Activated T-cell treated with anti-CD3 and anti-CD28 coated beads for 1 hour (primary cell): ENCODE results near the gene GSN.
A peak's percentile ranks its signal among the peaks of the same experiment; 100 is the strongest.

Experiments used
- DNase-seq: peaks from one replicate; pipeline ENCODE4 v3.0.0-alpha.2; 2020; ENCODE audit warnings: low read depth

The GSN gene

DNA sequence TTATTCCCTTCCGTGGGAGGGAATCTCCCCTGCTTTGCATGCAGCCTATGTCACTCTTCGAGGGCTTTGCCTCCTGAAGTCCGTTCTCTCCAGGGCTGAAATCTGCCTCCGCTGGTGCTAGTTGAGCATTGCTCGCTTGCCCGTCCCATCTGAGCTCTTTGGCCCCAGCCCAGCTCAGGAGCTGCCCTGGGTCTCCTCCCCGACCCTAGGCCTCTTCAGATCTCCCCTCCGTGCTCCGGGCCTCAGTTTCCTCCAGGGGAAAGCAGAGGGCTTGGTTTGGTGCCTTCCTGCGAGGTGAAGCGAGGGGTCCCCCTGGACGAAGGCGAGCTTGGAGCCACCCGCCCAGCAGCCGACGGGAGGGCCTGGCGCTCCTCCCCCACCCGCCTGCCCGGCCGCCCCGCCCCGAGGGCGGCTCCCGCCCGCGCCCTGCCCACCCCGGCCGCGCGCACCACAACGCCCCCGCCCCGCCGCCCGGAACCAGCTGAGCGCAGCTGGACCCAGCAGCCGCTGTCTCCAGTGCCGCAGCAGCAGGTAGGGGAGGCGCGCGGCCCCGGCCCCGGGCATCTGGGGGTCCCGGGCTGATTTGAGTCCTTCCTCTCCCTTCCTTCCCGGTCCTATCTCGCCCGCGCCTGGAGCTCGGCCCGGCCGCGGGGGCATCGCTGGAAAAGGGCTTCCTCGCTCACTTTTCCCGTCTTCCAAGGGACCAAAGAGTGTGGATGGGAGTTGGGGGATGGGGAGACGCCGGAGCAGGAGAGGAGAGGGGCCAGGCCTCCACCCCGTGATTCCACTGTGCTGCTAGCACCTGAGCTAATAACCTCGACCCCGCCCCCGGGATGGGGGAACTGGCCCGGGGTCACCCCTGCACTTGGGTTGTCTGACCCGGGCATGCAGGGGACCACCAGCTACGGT is at the start of gene GSN:
Gene GSN, plus strand, starts transcription at position 474 of the 909 bp plus-strand sequence. CDS start 33,810 bp downstream, outside the sequence.
- DNase-seq, result peak; percentile 32

DNA sequence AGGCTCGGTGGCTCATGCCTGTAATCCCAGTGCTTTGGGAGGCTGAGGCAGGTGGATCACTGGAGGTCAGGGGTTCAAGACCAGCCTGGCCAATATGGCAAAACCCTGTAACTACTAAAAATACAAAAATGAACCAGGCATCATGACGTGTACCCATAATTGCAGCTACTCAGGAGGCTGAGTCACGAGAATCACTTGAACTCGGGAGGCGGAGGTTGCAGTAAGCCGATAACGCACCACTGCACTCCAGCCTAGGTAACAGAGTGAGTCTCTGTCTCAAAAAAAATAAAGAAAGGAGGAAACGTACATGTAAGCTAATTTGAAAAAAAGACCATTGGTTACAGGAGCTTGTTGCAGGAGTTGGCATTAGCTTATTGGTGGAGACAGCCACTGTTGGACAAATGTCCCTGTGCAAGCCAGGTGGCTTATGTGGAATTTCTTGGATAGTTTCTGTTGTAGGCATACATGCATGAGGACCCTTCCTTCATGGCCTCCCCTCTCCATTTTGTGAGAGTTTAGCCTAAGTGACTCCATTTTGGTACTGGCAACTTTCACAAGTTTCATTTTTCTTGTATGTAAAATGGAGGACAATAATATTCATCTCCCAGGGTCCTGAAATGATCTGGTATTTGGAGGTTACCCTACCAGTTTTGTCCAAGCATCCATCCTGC is 49.5 kb upstream of the GSN start:
- no peak for DNase-seq

DNA sequence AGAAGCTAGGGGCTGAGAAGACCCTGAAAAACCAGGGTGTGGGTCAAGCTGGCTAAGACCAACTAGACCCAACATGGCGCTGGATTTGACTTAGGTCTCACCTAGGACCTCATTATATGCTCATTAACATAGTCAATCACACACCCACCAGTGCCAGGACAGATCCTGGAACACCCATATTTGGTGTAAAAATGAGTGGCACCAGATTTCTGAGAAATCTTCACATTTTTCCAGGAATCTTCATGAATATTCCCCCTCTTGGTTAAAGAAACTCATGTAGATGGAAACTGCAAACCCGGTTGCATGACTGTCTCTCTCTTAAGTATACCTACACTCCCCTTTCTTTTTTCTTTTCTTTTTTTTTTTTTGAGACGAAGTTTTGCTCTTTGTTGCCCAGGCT is 48.4 kb upstream of the GSN start:
- DNase-seq, result no peak

DNA sequence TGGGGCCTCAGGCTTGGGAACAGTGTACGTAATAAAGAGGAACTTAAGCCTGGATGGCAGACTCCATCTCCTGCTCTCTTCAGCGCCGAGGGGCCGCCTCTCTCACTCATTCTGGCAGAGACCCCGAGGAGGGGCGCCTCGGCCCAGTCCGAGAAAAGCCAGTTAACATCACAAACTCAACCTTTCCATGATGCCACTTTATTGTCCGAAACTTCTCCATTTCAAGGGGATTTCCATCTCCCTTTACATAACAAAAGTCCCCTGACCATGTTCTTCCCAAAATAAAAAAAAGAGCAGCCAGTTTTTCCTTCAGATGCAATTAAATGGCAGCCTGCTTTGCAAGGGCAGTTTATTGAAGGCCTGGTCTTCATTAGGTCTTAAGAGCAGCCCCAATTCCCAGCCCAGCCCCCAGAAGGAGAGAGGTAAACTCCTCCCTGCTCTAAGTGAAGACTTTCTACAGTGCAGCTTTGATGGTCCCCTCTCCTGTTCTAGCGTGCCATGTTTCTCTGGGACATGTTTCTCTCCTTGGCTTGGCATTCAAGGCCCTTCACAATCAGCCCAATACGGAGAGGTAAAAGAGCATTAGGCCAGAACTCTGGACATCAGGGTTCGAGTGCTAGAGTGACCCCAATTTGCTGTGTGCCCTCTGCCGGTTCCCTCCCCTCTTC is 46.8 kb upstream of the GSN start:
- no peak for DNase-seq

DNA sequence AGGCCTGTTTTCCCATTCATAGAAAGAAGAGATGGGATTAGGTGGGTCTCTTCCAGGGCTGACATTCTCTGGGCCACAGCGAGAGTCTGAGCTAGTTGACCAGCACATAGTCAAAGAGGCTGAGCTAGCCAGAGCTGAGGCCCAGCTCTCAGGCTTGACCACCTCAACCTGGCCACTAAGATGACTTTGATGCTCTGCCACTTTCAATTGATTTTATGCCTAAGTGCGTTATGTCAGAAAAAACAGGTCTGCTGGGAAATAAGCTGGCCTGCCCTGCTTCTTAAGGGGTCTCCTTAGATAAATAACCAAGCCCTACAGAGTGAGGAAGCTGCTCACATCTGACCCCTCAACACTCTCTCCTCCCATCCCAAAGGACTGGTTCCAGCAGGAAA is 46.3 kb upstream of the GSN start:
- no peak for DNase-seq

DNA sequence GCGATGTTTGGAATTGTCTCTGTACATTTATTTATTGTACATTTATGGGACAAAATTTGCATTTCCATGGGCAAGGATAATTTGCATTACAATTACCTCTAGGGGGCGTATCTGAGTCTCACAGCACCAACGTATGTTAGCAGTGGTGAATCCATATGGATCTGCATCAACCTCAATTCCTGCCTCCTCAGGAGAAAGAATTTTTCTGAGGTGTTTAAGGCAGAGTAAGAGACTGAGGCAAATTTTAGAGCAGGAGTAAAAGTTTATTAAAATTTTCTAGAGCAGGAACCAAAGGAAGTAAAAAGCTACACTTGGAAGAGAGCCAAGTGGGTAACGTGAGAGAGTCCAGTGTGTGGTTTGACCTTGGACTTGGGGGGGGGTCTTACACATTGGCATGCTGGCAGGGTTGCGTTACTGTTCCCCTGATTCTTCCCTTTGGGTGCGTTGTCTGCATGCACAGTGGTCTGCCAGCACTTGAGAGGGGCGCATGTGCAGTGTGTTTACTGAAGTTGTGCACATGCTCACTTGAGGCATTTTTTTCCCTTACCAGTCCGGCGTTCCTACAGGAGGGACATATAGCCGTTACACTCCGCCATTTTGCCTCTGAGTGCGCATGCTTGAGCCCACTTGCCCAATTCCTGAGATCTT is 45.3 kb upstream of the GSN start:
- DNase-seq, result no peak

DNA sequence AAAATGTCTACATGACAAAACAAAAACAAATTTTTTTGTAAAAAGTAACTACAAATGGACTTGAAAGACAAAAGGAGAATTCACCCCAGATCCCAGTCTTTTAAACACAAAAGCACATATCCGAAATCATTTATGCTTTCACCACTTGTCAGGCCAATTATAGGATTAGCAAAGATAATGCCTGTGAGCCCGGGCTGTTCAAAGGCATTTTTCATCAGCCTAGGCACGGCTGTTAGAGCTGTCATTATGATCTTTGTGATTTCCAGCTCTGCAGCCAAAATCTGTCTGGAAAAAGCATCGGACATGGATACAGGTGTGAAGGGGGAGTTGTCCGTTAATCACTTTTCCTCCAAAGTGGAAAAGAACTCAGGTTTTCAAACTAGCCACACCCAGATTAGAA is 42.7 kb upstream of the GSN start:
- DNase-seq, result no peak

DNA sequence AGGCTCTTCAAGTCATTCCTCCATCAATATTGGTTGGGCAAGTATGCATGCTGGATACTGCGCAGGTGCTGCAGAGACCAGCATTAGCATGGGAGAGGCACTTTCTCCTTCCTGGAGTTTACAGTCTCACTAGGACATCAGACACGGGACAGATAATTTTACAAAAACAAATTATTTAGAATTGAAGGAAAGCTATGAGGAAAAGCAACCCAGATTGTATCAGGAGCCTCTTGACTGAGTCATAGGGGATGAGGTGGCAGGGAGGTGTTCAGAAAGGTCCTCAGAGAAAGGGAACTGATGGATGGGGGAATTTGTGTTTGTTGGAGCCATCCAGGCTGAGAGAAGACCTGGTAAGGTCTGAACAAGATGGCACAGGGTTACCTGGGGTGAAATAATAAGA is 41.8 kb upstream of the GSN start:
- no peak for DNase-seq

DNA sequence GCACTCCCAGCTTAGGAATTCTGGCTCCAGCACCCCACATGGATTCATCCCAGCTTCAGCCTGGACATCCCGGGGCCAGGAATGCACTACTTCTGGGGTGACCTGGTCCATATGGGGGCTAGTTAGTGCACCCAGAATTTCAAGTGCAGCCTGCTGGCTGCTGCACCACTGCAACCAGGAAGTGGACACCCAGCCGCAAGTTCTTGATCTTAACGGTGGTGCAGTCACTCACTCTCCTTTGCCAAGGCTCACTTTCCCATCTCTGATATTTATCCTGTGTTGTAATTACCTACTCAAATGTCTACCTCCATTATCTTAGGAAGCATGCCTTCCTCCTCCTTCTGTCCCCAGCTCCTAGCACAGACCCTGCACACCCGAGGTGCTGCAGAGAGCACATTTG is 40.1 kb upstream of the GSN start:
- no peak for DNase-seq

DNA sequence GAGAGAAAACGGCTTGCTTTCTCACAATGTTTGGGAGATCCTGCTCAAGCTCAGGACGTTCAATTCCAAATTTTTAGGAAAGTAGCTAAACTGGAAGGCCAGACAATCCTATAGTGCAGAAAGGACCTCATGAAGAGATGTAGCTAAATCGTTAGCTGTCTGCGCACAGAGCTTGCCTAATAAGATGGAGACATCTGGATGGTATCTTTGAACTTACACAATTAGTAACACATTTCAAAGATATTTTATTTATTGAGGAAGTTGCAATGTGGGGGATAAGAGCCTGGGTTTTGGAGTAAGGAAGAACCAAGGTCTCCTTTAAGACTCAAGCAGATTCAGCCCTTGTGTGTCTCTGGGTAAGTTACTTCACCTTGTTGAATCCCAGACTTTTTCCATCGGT is 37.7 kb upstream of the GSN start:
- DNase-seq, result no peak

DNA sequence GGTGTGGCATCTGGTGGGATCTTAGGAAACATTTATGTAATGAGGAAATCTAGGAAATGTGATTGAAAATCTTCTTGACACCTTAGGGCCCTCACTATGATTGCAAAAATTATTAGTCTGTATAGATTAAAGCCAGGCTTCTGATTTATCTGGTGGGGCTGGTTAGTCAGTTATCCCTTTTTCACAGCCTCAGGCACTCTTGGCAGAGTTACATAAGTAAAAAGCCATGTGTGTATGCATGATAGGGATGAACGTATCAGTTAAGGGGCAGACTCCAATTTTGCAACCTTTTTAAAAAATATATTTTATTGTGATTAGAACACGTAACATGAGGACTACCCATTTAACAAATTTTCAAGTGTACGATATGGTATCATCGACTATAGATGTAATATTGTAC is 35.7 kb upstream of the GSN start:
- DNase-seq, result no peak

DNA sequence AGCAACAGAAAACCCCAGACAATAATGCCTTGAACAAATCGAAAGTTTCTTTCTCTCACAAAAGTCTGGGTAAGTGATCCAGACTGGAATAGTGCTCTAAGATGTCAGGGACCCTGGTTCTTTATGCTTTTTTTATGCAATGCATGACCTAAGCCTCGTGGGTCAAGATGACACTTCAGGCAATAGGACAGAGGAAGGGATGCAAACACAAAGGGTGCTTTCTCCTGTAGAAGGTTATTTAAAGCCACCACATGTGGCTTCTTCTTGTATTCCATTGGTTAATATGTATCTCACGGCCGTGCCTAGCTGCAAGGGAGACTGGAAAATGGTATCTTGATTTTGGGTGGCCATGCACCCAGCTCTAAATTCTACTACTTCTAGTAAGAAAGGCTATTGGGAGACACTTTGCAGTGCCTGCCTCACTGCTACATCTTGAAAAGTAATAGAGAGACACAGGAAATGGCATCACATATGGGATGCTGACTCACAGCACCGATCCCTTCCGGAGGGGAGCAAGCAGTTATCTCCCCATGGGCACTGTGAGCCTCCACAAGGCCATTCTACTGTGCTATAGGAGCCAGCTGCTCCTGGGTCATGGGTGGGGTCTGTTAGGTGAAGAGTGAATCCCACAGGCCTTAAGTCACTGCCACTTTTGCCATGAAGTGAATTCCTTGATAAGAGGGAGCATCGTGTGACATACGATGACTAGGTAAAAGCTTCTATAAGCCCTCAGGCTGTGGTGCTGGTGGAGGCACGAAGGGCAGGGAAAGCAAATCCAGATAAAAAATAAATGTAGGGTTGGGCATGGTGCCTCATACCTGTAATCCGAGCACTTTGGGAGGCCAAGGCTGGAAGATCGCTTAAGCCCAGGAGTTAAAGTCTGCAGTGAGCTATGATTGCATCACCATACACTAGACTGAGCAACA is 33.8 kb upstream of the GSN start:
- DNase-seq, result no peak

DNA sequence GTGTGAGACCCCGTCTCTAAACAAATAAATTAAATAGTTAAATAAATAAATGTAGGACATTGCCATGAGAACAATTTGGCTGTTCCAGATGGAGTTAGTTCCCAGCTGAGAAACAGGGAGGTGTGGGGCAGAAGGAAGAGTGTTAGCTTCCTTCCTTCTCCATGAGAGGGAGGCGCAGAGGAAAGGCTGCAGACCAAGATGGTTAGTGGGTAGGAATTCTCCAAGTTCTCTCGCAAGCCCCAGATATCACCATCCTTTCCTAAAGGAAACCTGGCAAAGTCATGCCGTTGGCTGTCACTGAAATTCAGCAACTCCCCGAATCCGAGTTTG is 33.2 kb upstream of the GSN start:
- no peak for DNase-seq

DNA sequence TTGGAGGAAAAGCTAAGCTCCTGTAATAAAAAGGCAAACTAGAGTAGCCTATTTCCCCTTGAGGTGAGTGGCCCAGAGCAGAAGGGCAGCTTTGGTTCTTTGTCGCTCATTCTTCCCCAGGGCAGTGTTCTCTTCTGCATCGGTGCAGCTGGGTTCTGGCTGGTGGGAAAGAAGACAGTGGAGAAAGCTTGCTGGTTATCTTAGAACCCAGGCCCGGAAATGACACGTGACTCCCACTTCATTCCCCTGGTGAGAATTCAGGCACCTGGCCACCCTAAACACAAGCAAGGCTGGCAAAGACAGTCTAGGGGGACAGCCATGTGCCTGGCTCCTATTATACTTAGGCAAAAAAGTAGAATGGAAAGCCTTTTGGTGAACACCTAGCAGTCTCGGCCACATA is 32.5 kb upstream of the GSN start:
- DNase-seq, result no peak

DNA sequence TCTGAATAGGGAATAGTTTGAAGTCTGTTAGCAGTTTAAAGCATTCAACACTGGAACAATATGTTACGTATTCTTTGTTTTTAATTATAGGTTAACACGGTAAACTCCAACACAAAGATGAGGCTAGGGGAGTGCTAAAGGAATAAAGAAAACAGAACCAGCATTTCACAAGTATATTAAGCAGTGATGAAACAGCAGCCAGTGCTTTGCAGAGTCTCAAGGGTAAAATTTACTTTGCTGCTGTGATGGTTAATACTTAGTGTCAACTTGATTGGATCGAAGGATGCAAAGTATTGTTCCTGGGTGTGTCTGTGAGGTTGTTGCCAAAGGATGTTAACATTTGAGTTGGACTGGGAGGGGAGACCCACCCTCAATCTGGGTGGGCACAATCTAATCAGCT is 30.0 kb upstream of the GSN start:
- DNase-seq, result no peak

DNA sequence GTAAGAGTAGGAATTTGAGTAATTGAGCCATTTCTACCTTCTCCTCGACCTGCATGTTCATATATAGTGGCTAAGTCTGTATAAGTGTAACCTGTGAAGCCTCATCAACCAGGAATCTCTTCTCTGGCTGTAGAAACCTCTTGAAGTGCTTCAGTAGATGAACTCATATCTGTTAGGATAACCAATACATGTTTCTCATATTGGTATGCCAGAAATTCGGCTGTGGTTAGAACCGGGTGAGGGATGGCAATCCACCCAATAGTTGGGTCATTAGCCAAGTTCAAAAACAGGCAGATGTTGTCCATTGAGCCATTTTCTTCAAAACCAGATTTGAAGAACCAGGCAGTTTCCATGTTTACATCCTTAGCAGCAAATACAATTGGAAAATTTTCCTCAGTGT is 28.9 kb upstream of the GSN start:
- no peak for DNase-seq

DNA sequence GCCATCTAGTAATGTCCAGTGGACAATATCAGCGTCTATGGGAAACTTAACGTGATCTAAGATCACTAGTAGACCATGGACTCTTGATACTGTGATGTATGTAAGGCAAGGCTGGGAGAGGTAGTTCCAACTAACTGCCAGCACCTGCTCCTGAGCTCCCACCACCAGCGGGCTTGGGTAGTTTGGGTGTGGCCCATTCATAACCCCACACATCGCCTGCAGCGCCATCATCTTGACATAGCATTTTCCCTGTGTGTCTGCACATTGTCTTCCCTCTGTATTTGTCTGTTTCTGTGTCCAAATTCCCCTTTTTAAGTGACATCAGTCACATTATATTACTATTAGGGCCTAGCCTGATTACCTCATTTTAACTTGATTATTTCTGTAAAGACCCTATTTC is 28.1 kb upstream of the GSN start:
- DNase-seq, result no peak

DNA sequence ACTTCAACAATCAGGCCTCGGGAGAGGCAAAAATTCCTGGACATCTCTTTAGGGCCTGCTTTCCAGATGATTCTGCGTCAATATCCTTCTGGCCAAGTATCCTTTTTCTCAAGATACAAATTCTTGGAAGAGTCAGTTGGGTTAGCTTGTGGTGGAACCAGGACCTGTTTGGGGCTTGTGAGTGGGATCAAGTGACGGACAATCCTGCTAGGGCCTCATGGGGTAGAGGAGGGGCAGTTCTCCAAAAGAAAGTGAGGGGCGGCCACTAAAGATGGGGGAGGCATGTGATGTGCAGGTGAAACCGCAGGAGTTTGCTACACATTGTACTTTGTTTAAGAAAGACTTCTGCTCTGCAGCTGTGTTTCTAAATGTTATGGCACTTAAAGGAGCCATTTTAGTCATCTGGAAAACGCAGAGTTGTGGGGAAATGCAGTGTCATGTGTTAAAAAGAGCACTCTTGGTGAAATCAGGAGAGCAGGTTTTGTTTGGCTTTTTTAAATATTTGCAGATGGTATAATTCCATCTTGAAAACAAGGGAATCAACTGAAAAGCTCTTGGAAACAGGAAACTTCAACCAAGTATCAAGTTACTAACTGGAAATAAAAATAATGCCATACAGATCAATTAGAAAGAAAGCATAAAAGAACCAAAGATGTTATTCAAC is 27.4 kb upstream of the GSN start:
- DNase-seq, result no peak

DNA sequence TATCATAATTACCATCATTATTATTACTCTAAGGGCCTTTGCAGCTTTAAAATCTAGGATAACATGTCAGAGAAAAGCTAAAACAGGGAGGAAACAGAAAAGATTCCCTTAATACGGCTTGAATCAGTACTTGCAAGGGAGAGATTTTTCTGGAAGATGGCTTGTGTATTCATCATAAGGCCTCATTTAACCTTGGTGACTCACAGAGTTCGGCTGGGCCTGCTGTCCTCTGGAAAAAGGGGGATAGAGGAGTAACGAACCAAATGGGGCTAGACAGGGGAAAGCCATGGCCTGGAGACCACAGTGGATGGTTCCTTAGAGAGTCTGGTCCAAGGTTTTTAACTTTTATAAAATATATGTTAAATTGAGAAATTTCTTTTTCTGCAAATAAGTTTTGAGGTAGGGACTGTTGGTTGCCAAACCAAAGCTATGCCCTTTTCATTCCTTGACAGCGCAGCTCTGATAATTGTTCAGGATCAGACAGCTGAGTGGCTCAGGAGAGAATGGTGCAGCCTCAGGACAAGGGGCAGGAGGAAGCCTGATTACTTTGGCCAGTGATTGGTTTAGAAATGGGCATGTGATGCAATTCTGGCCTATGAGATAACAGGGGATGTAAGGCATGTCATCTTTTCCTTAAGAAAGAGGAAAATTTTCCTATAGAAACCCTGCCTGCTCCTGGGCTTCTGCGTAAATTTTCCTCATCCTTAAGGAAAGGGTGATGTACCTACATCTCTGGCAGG is 25.6 kb upstream of the GSN start:
- DNase-seq, result no peak

DNA sequence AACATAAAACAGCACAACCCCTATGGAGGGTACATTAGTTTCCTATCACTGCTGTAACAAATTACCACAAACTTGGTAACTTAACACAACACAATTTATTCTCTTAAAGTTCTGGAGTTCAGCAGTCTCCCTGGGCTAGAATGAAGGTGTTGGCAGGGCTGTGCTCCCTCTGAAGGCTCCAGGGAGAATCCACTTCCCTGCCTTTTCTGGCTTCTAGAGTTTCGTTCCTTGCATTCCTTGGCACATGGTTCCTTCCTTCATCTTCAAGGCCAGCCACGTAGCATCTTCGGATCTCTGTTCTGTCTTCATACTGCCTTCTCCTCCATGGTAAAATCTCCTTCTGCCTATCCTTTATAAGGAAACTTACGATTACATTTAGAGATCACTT is 25.0 kb upstream of the GSN start:
- no peak for DNase-seq
